Measurements from ENCODE around the gene NBPF11.
A peak's percentile ranks its signal among the peaks of the same experiment; 100 is the strongest.
"Not testable (repeated sequence)": the region's sequence is repeated elsewhere in the genome, so short reads cannot be mapped to it uniquely, and the experiment has no call there.

Gene NBPF11

GRCh38 chr1:148068606-148069005, 83.5 kb downstream of the NBPF11 start:
- H3K4me3 ChIP-seq, result not testable (repeated sequence)

GRCh38 chr1:148068201-148068600, 83.9 kb downstream of the NBPF11 start:
- H3K27ac ChIP-seq, H3K4me3 ChIP-seq: not testable (repeated sequence)

More at GRCh38 chr1:148068606-148069005, 83.5 kb downstream of the NBPF11 start:
- not testable (repeated sequence) for H3K27ac ChIP-seq

GRCh38 chr1:148060294-148060701, 91.8 kb downstream of the NBPF11 start:
- H3K27ac ChIP-seq, result peak overlapping the region in 1 of 21 experiments; percentile 42
- H3K4me3 ChIP-seq, result peak overlapping the region; percentile 9 to 36 (median 22)

- not testable (repeated sequence) for H3K27ac ChIP-seq, H3K4me3 ChIP-seq
Observed at GRCh38 chr1:148057384-148057783, 94.7 kb downstream of the NBPF11 start.
